CD4-positive, alpha-beta T cell treated with Interferon alpha-2 for 1 hour (primary cell): ENCODE results near the gene HCFC1R1.
A peak's percentile ranks its signal among the peaks of the same experiment; 100 is the strongest.
"Not testable (repeated sequence)": the region's sequence is repeated elsewhere in the genome, so short reads cannot be mapped to it uniquely, and the experiment has no call there.

ENCODE experiments used
- DNase-seq, 2 donors: peaks; one replicate each; pipeline ENCODE4 v3.0.0-alpha.2; 2020 to 2022

Gene HCFC1R1

DNA sequence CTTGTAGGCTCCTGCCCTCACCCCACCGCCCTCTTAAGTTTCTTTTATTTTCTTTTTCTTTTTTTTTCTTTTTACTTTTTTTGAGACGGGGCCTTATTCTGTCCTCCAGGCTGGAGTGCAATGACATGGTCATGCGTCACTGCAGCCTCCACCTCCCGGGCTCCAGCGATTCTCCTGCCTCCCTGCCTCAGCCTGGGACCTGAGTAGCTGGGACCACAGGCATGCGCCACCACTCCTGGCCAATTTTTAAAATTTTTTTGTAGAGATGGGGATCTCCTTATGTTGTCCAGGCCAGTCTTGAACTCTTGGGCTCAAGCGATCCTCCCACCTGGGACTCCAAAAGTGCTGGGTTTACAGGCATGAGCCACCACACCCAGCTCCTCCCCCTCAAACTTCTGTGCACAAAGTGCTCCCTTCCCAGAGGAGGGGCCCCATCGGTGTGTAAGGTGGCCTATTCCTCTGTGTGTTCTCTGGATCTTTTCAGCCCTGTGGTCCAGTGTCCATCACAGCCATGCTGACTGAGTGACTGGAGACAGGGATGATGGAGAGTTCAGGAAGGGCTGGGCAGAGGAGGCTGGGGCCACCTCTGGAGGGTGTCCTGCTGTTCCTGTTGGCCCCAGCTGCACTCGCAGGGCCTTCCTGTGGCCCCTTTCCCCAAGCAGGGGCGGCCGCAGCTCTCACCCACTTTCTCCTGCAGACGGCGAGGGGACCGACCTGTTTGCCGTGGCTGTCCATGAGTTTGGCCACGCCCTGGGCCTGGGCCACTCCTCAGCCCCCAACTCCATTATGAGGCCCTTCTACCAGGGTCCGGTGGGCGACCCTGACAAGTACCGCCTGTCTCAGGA, 32.8 kb upstream of the HCFC1R1 start:
- no peak for DNase-seq

DNA sequence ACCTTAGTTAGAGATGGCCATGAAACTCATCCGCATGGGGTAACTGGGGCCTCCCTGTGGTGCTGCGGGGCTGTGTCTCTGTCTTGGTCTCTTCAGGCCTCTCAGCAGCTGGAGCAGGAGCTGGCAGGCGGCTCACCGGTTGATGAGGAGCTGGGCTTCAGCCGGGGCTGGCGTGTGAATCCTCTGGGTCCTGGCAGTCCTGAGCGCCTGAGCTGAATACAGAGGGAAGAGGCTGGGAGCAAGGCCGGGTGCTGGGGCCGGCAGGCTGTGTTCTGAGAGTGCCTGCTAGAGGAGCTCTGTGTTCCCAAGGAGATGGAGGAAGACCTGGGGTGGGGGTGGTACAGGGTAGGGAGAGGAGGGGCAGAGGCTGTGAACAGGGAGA, 32.0 kb upstream of the HCFC1R1 start:
- not testable (repeated sequence) for DNase-seq

DNA sequence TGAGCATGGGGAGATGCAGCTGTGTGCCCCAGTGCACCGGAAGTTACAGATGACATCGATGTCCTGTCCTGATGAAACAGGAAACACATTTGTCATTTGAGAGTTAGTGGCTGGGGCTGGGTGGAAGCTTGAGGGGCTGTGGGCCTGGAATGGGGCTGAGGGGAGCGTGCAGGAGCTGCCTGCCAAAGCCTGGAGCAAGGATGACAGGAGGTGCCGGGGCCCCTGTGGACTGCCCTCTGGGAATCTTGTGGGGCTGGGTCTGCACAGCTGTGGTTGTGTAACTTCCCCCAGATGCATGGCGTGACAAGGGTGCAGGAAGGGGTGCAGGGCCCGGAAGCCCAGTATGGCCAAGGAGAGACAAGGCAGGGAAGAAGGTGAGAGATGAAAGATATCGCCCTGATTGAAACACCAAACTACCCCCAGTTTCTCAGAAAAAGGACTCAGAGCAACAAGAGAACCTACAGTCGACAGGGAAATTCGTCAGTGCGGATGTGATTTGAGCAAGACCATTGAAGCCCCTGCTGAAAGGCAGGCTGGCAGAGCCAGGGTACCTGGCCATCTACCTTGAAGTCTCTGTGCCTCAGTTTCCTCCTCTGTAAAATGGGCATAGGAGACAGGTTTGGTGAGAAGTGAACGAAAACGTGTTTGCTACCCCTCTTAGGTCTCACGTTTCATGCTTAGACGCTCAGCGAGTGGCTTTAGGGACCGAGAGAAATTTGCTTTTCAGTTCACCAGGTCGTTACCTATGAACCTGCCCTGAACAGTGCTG, 31.4 kb upstream of the HCFC1R1 start:
- DNase-seq, result no peak

DNA sequence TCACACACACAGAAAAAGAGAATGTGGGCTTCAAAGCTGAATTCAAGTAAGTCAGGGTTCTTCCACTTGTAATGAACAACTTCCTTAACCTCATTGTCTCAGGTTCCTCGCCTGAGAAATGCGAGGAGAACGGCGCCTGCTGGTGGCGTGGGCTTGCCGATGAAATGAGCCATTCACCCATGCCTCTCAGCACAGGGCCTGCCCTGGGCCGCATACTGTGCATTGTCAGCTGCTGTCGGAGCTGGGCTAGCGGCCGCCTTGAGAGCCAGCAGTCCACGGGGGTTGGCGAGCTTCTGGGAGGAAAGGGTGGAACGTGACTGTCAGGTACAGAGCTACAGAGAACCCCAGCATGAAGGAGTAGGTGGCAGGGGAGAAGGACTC, 29.6 kb upstream of the HCFC1R1 start:
- DNase-seq, result not testable (repeated sequence)

DNA sequence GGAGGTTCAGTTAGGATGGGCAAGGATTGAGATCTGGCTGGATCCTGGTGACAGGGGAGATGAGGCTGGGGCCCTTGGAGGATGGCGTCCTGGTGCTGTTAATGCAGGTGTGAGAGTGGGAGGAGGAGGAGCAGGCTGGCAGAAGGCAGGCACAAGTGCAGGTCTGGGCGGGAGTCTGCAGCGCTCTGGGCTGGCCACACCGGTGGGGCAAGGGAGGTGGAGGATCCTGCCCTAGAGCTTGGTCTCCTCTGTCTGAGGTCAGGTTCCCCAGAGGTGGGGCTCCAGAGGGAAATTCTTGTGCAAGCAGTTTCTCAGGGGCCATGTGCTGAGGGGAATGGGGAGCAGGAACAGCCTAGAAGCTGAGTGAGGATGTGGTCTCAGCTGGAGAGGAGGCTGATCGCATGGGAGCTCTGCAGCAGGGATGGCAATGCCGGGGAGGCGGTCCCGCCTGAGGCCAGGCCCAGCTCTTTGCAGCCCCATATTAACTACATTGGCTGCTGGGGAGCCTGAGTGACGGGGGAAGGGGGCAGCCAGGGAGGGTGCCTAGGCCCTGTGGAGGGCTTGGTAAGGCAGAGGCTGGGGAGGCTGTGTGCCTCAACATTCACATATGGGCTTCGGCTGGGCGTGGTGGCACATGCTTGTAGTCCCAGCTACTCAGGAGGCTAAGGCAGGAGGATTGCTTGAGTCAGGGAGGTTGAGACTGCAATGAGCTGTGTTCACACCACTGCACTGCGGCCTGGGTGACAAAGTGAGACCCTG, 29.0 kb upstream of the HCFC1R1 start:
- not testable (repeated sequence) for DNase-seq

DNA sequence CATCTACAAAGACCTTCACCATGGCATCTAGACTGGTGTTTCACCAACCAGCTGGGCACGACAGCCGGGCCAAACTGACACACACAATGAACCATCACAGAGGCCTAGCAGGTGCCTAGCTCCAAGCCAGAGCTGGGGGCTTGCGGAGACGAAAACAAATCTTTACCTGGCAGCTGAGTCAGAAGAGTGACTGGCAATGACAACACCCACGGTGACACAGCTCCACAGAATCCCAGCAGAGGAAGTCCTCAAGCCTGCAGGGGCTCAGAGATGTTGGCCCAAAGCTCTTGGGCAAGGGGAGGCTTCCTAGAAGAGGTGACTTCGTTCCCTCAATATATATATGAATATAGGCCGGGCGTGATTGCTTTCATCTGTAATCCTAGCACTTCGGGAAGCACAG, 27.8 kb upstream of the HCFC1R1 start:
- DNase-seq, result peak in 1 of 2 donors; percentile 44

DNA sequence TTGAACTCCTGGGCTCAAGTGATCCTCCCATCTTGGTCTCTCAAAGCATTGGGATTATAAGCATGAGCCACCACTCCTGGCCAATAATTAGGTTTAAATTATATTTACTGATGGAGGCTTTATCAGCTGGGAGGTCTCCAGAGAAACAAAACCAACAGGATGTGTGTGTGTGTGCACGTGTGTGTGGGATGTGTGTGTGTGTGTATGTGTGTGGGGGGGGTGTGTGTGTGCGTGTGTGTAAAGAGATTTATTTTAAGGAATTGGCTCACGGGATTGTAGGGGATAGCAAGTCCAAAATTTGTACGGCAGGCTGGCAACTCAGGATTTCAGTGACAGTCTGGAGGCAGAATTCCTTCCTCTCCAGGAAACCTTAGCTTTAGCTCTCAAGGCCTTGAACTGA, 27.3 kb upstream of the HCFC1R1 start:
- no peak for DNase-seq

DNA sequence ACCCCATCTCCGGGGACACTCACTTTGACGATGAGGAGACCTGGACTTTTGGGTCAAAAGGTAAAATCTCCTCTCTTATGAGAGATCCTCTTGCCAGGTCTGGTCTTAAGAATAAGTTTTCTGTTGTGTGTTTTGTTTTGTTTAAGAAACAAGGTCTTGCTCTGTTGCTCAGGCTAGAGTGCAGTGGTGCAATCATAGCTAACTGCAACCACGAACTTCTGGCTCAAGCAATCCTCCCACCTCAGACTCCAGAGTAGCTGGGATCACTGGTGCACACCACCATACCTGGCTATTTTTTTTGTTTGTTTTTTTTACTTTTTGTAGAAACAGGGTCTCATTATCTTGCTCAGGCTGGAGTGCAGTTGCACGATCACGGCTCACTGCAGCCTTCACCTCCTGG, 26.7 kb upstream of the HCFC1R1 start:
- DNase-seq, result no peak

DNA sequence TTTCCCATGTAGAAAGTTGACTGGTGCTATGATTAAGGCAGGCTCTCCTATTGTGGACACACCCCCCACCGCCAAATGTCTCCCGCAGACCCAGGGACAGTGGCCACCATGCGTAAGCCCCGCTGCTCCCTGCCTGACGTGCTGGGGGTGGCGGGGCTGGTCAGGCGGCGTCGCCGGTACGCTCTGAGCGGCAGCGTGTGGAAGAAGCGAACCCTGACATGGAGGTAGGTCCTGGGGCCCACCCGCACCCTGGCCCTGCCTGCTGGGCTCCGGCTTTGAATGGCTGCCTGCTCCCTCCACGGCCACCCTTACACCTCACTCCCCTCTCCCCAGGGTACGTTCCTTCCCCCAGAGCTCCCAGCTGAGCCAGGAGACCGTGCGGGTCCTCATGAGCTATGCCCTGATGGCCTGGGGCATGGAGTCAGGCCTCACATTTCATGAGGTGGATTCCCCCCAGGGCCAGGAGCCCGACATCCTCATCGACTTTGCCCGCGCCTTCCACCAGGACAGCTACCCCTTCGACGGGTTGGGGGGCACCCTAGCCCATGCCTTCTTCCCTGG, 26.3 kb upstream of the HCFC1R1 start:
- no peak for DNase-seq

DNA sequence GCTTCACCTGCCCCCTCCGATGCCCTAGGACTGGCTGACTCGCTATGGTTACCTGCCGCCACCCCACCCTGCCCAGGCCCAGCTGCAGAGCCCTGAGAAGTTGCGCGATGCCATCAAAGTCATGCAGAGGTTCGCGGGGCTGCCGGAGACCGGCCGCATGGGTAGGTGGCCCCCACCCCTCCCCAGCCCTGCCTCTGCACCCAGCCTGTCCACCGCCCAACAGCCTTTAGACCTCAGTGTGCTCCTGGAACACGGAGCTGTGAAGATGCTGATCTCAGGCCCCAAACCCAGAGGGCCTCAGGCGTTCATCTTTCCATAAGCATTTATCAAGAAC, 23.6 kb upstream of the HCFC1R1 start:
- DNase-seq, result no peak

DNA sequence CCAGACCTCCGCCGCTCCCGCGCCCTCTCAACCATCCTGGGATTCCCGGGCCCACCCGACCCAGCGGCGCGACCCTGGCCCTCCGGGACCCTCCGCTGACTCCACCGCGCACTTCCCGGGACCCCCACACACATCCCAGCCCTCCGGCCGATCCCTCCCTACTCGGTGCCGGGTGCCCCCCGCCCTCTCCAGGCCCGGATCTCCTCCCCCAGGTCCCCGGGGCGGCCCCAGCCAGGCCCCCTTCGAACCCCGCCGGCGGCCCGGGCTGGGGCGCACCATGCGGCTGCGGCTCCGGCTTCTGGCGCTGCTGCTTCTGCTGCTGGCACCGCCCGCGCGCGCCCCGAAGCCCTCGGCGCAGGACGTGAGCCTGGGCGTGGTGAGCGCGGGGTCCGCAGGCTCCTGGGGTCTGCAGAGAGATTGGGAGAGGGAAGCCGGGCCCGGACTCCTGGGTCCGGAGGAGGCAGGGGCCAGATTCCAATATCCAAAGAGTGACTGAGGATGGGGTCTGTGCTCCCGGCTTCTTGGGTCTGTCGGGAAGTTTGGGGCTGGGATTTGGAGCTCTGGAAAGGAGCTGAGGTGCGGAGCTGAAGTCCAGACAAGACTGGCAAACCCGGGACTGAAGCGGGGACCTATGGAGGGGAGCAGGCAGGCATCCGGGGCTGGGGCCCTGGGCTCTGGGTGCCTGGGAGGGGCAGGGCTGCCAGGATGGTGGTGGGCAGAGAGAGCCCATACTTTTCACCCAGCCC, 23.1 kb upstream of the HCFC1R1 start:
- DNase-seq, result no peak

DNA sequence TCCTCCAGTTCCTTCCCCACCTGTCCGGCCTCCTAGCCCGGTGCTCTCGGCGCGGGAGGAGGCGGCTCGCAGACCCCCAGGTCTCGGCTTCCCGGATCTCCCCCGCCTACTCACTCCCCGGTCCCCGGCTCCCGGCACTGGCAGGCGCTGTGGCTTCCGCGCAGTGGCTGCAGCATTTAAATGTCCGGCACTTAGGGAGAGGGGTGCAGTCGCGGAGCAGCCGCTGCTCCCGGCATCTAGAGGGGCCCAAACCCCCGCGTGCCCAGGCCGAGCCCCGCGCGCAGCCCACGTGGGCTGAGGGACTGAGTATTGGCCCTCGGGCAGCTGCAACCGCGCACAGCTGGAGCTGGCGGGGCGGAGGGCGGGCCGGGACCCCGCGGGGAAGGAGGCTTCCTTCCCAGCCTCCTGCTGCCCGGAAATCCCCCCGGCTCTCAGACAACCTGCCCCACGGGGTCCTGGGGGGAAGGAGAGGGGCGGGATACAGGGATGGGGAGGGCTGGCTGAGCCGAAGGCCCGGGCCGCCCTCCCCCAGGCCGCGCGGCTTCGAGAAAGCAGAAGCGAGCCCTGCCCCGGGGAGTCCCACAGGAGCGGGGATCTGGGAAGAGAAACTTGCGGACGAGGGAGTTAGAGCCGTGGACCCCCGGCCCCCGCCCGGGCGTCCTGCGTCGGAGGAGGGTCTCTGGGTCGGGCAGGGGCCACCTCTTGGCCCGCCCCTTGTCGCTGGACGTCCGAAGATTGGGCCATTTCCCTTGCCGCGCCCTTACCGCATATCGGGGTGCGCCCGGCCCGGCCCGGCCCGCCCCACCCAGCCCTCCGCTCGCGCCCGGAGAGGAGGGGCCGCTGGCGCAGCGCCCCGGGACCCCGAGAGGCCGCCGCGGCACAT, 22.3 kb upstream of the HCFC1R1 start, which contains the start of gene MMP25:
Gene MMP25 (plus strand): TSS at position 804 of the 883 bp plus-strand sequence. CDS start 357 bp downstream, outside the sequence.
- DNase-seq, result no peak

DNA sequence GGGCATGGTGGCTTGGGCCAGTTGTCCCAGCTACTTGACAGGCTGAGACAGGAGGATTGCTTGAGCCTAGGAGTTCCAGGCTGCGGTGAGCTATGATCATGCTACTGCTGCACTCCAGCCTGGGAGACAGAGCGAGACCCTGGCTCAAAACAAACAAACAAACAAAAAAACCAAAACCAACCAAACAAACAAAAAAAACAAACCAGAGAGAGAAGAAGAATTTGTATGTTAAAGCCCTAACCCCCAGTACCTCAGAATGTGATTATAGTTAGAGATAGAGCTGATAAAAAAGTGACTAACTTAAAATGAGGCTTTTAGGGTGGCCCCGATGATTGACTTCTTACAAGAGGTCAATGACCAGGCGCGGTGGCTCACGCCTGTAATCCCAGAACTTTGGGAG, 21.0 kb upstream of the HCFC1R1 start:
- DNase-seq, result no peak

DNA sequence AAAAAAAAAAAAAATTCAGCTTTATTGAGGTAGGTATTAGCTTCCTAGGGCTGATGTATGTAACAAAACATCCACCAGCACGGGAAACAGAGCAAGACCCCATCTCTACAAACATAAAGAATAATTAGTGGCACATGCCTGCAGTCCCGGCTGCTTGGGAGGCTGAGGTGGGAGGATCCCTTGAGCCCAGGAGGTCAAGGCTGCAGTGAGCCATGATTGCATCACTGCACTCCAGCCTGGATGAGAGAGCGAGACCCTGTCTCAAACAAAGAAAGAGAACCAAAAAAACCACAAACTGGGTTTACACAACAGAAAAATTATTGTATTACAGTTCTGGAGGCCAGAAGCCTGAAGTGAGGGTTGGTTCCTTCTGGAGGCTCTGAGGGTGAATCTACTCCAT, 18.6 kb upstream of the HCFC1R1 start:
- no peak for DNase-seq

DNA sequence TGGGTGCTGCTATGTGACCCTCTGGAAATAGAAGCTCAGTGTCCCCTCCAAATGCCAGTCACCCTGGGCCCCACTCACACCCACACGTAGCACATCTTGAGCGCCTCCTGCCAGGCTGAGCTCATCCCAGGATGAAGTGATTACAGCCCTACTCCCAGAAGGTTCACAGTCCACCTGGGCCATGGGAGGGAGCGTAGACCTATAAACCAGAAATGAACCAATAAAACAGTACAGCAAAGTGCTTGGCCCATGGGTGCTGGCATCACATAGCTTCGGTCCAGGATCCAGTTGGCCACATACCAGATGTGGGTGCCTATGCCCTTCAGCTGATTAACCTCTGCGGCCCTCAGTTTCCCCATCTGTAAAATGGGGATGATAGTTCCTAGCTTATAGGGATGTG, 15.2 kb upstream of the HCFC1R1 start:
- no peak for DNase-seq

DNA sequence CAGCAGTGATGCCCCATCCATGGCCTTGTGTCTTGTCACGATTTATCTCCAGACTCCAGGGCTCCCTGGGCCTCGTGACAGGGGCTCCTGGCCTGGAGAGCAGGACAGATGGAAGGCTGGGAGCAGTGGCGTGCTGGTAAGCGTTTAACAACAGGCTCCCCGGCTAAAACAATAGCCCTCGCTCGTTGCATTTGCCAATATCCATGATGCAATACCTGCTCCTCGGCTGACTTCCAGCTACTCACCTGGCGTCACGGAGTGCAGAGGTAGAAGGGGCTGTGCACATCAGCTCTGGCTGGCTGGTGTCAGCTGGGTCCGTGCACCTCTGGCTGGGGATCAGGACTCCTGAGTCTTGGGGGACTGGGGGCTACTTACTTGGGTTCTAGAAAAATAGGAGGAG, 14.5 kb upstream of the HCFC1R1 start:
- no peak for DNase-seq

DNA sequence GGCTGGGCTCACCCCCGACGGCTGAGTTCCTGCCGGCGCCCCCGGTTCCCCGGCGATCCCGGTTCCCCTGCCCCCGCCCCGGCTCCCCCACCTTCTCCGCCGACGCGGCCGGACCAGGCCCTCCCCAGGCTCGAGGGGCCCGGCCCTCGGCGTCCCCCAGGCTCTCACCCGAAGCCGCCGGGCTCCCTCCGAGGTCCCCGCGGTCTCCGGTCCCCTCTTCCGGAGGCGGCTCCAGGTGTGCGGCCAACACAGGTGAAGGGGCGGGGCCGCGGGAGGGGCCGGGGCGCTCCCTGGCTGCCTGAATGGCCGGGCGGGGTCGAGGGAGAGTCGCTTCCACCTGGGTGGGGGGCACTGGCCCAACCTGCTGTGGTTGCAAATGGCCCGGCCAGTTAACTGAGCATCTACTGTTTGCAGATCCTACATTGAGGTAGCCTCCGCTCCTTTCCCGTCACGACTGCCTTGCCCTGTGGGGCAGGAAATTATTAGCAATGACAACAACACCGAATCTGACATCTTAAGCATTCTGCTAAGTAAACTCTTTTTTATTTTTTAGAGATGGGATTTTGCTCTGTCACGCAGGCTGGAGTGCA, 13.1 kb upstream of the HCFC1R1 start, which contains the start of gene BICDL2:
Gene BICDL2 (minus strand): TSS at position 219 of the 590 bp plus-strand sequence. CDS start 1,448 bp downstream, outside the sequence.
- DNase-seq, result no peak

DNA sequence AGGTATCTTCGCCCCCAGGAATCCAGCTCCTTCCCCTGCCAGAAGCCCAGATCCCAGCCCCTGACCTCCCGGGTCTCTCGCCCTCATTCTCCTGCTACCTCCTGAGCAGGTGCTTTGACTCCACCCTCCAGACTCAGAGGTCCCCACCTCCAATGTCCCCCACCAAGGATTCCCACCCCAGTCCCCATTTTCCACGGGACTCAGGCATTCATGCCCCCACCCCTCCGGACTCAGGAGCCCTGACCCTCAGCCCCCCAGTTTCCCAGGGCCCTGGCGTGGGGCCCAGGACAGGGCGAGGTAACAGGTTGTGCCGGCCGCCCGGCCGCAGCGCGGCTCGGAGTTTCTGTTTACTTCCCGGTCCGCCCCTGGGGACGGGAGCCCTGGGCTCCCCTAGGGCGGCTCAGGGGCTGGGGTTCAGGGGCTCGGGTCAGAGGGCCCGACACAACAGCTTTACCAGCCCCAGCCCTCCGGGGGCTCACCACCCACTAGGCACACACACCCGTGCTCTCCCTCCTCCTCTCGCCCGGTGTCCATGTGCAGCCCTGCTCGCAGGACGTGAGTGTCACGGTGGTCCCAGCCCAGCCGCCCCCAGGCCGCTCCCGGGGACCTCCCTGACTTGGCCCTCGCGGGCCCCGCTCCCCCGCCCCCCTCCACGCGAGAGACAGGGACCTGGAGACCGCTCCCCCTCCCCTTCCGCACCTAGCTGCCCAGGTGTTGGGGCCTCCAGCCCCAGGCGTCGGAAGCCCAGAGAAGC, 12.4 kb upstream of the HCFC1R1 start:
- DNase-seq, result no peak

DNA sequence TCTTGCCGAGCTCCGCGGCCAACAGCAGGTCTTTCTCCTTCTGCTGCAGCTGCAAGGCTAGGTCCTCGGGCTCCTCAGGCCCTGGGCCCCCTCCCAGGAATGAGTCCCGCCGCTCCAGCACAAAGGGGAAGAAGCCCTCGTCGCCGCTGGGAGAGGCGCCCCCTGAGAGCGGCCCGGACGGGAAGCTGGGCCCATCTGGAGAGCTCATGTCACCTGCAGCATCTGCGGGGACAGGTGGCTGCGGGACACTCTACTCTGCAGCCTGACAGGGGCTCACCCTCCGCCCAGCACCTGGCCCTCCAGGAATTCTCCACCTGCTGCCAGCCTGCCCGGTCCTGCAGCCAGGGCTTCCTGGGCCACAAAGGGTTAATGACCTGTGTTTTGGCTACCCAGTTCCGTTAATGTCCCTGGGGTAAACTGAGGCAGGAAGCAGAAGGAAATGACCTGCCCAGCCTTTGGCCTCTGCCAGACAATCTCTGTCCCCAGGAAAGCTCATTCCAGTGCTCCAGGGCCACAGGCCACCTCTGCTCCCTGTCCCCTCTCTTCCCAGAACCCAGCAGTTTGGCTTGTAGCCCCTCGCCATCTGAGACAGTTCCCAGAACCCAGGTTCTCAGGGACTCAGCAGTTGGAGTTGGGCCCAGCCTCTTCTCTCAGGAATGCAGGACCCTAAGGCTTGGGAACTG, 11.7 kb upstream of the HCFC1R1 start:
- no peak for DNase-seq
